Memory B cell (primary cell): ENCODE data around the gene NEK1.
"Not testable (repeated sequence)": the region's sequence is repeated elsewhere in the genome, so short reads cannot be mapped to it uniquely, and the experiment has no call there.

ENCODE experiments used
- ATAC-seq: fragments of 150-1000 bp; cut with Tn5 transposase; 2 replicates; pipeline ENCODE4 v1.10.0; 2021; ENCODE audit warnings: low read depth, mild to moderate bottlenecking, moderate library complexity
- DNase-seq, 2 donors: peaks; one replicate each; pipeline ENCODE4 v3.0.0; 2022; ENCODE audit warnings: low spot score in 2 of 2
- H3K27ac Mint-ChIP-seq: one replicate; pipeline ENCODE4 v1.8.0; 2022; ENCODE audit warnings: mild to moderate bottlenecking, moderate library complexity, mixed read lengths
- H3K27me3 Mint-ChIP-seq: one replicate; pipeline ENCODE4 v1.8.0; 2022; ENCODE audit warnings: mixed read lengths
- H3K36me3 Mint-ChIP-seq: one replicate; pipeline ENCODE4 v1.8.0; 2022; ENCODE audit warnings: mild to moderate bottlenecking, mixed read lengths
- H3K4me1 Mint-ChIP-seq: one replicate; pipeline ENCODE4 v1.8.0; 2022; ENCODE audit warnings: mixed read lengths
- H3K4me3 Mint-ChIP-seq: one replicate; pipeline ENCODE4 v1.8.0; 2022; ENCODE audit warnings: mild to moderate bottlenecking, moderate library complexity, mixed read lengths
- H3K9me3 Mint-ChIP-seq: one replicate; pipeline ENCODE4 v1.8.0; 2022; ENCODE audit warnings: mixed read lengths

NEK1 gene

DNA sequence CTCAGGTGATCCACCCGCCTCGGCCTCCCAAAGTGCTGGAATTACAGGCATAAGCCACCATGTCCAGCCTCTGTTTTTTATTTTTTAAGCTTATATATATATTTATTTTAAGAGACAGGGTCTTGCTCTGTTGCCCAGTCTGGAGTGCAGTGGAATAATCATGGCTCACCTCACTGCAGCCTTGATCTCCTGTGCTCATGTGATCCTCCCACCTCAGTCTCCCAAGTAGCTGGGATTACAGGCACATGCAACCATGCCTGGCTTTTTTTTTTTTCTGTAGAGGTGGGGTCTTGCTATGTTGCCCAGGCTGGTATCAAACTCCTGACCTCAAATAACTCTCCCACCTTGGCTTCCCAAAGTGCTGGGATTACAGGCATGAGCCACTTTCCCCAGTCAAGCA is 184.7 kb downstream of the NEK1 start:
- not testable (repeated sequence) for ATAC-seq, DNase-seq, H3K27me3 Mint-ChIP-seq, H3K27ac Mint-ChIP-seq, H3K4me1 Mint-ChIP-seq, H3K9me3 Mint-ChIP-seq, H3K4me3 Mint-ChIP-seq
- peaks cover 20% of the 10 kb centered on the region for H3K36me3 Mint-ChIP-seq

DNA sequence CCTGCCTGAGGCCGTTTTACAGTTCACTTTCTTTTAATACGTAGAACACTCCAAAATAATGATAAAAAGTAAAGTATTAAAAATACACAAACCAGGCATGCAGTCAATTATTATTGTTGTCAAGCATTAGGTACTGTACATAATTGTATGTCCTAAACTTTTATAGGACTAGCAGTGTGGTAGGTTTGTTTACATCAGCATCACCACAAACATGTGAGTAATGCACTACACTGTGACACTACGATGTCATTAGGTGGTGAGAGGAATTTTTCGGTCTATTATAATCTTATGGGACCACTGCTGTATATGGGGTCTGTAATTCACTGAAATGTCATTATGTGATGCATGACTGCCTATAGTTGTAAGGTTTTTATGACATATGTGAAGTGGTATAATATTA is 192.1 kb downstream of the NEK1 start:
- DNase-seq (no peak), ATAC-seq (no peak)
- Mint-ChIP-seq H3K36me3 (peaks cover 22% of the 10 kb centered on the region), H3K4me1 (no peaks in the 10 kb centered on the region), H3K27ac (no peak overlapping the region), H3K27me3 (no peaks in the 10 kb centered on the region), H3K4me3 (no peak overlapping the region), H3K9me3 (no peaks in the 10 kb centered on the region)

DNA sequence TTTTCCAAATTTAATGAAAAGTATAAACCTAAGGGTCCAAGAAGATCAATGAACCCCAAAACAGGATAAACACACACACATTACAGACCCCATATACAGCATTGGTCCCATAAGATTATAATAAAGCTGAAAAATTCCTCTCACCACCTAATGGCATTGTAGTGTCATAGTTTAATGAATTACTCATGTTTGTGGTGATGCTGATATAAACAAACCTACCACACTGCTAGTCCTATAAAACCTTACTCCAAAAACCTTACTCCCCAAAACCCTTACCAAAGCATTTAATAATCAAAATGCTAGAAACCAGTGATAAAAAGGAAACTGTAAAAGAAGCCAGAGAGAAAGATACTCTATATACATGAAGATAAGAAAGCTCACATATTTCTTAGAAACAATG is 193.5 kb downstream of the NEK1 start:
- no peak for DNase-seq
- Mint-ChIP-seq H3K9me3 (no peaks in the 10 kb centered on the region), H3K4me1 (no peaks in the 10 kb centered on the region), H3K36me3 (peaks cover 16% of the 10 kb centered on the region), H3K27ac (no peak overlapping the region), H3K27me3 (no peaks in the 10 kb centered on the region), H3K4me3 (no peak overlapping the region)
- ATAC-seq, result no peak

DNA sequence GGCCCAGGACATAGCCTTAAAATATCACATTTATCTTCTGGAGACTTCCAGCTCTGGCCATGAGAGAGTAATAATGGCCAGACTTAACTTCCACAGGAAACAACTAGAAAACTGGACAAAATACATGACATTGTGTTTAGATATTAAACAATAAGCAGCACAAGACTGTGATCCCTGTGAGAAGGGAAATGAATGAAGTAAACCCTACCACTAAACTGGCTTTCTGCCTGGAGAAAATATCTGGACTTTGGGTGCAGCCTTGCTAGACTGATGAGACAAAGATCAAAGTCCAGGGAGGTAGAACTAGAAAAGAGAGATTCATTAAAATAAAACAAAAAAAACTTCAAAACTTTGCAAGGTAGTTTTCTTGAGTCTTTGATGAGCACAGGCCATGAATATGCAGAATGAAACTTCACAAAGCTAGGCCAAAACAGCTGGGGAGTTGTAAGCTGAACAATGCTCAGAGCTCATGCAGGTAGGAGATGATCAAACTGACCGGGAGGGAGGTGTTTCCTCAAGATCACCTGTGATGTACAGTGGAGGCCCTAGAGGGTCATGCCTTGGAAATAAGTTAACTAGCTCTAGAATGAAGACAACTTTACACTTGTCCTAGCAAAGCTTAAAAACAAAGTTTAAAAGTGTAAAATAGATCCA is 194.6 kb downstream of the NEK1 start:
- Mint-ChIP-seq H3K27ac (no peak overlapping the region), H3K4me1 (no peaks in the 10 kb centered on the region), H3K36me3 (peaks cover 16% of the 10 kb centered on the region), H3K27me3 (no peaks in the 10 kb centered on the region), H3K4me3 (no peak overlapping the region), H3K9me3 (no peaks in the 10 kb centered on the region)
- ATAC-seq (no peak), DNase-seq (no peak)

DNA sequence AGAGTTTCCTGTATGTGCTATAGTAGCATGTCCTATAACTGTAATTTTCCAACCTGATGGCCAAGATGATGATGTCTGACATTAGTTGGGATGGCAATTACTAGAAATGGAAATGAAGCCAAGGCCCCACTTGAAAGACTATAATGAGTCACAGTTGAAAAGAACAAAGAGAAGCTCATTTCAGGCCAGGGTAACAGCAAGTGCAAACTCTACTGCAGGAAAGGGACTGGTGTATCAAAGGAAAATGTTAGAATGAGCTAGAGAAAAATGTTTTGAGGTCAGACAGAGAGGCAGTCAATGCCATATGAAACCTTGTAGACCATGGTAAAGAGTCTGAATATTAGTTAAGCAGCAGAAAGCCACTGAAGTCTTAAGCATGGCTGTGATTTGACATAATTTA is 195.4 kb downstream of the NEK1 start:
- no peak for ATAC-seq
- Mint-ChIP-seq H3K4me1 (no peaks in the 10 kb centered on the region), H3K4me3 (no peak overlapping the region), H3K27me3 (no peaks in the 10 kb centered on the region), H3K36me3 (peaks cover 14% of the 10 kb centered on the region), H3K27ac (no peak overlapping the region), H3K9me3 (no peaks in the 10 kb centered on the region)
- DNase-seq, result no peak

DNA sequence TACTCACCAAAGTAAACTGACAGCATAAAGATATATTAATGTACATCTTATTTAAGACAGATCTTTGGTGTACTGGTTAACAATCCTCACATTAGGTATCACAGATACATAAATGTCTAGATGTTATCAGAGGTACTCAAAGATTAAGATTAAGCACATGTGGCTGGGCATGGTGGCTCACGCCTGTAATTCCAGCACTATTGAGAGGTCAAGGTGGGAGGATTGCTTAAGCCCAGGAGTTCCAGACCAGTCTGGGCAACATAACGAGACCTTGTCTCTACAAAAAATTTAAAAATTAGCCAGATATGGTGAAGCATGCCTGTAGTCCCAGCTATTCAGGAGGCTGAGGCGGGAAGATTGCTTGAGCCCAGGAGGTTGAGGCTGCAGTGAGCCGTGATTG is 195.9 kb downstream of the NEK1 start:
- no peaks in the 10 kb centered on the region for H3K4me1 Mint-ChIP-seq
- H3K36me3 Mint-ChIP-seq, result peaks cover 11% of the 10 kb centered on the region
- DNase-seq, result no peak
- no peak for ATAC-seq
- no peaks in the 10 kb centered on the region for H3K27me3 Mint-ChIP-seq
- H3K9me3 Mint-ChIP-seq, result no peaks in the 10 kb centered on the region
- no peak overlapping the region for H3K4me3 Mint-ChIP-seq
- H3K27ac Mint-ChIP-seq, result no peak overlapping the region

DNA sequence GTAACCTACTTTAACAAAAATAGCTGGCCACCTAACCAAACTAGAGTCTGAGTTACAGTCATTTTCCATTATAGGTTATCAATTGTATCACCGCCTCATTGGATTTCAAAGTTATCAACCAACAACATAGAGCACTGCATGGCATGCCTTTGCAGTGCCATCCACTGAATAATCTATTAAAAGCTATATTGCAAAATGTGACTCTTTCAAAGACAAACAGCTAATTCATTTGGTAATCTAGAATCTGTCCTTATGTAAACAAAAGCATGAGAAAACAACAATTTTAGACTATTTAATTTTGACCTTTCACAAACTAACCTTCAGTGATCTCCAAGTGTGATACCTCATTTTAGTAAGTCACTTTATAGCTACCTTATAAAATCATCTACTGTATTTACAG is 197.5 kb downstream of the NEK1 start:
- DNase-seq, result no peak
- peaks cover 6% of the 10 kb centered on the region for H3K36me3 Mint-ChIP-seq
- H3K9me3 Mint-ChIP-seq, result no peaks in the 10 kb centered on the region
- H3K4me1 Mint-ChIP-seq, result peaks cover 5% of the 10 kb centered on the region
- H3K4me3 Mint-ChIP-seq, result no peak overlapping the region
- no peak overlapping the region for H3K27ac Mint-ChIP-seq
- no peaks in the 10 kb centered on the region for H3K27me3 Mint-ChIP-seq
- ATAC-seq, result no peak

DNA sequence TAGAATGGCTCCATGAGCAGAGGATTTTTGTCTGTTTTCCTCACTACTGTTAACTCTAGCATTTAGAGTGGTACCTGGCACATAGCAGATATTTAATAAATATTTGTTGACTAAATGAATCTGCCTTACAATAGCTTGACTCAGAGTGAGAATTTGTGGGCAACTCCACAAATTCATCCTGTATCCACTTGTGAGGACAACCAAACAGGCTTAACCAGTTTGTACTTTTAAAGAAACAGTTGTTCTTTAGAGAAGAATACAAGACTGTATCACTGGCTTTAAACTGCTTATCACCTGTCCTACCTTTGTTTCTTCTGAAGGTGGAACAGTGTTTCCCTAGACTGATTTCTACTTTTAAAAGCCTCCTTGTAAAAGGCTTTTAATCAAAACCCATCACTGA is 200.3 kb downstream of the NEK1 start:
- no peak overlapping the region for H3K27ac Mint-ChIP-seq
- H3K4me1 Mint-ChIP-seq, result peaks cover 5% of the 10 kb centered on the region
- H3K9me3 Mint-ChIP-seq, result no peaks in the 10 kb centered on the region
- ATAC-seq (no peak), DNase-seq (no peak)
- no peaks in the 10 kb centered on the region for H3K27me3 Mint-ChIP-seq
- no peak overlapping the region for H3K4me3 Mint-ChIP-seq
- H3K36me3 Mint-ChIP-seq, result peaks cover 4% of the 10 kb centered on the region

DNA sequence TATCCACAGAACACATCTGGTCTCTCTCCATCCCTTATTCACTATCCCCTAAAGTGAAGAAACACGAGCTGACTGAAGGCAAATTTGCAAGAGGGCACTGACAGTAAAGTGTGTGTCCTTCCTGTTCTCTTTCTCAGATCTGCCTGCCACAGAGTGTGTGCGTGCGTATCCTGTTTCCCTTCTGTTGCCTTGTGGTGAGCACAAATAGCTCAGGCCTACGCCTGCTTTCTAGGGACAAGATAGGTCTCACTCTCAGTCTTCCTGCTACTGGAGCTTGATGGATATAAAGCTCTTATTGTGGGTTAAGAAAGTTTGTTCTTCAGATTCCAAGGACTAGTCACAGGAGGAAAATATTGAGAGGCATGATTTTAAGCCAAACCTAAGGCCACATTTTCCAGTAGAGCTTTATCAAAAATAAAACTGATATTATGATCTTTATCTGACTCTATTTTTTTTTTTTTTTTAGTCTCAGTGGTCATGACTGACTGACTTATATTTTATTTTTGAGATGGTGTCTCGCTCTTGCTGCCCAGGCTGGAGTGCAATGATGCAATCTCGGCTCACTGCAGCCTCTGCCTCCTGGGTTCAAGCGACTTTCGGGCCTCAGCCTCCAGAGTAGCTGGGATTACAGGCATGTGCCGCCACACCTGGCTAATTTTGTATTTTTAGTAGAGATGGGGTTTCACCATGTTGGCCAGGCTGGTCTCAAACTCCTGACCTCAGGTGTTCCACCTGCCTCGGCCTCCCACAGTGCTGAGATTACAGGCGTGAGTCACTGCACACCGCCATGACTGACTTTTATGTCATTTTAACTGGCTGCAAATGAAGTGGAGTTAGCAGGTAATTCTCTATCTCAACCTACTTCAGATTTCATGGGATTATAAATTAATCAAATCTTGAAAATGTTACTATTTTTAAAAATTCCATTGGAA is 201.3 kb downstream of the NEK1 start:
- Mint-ChIP-seq H3K36me3 (peaks cover 2% of the 10 kb centered on the region), H3K27ac (peak overlapping the region; percentile 32), H3K4me1 (peaks cover 5% of the 10 kb centered on the region), H3K4me3 (no peak overlapping the region), H3K9me3 (no peaks in the 10 kb centered on the region), H3K27me3 (no peaks in the 10 kb centered on the region)
- peak; percentile 1 to 10 for DNase-seq
- peak; percentile 83 for ATAC-seq

DNA sequence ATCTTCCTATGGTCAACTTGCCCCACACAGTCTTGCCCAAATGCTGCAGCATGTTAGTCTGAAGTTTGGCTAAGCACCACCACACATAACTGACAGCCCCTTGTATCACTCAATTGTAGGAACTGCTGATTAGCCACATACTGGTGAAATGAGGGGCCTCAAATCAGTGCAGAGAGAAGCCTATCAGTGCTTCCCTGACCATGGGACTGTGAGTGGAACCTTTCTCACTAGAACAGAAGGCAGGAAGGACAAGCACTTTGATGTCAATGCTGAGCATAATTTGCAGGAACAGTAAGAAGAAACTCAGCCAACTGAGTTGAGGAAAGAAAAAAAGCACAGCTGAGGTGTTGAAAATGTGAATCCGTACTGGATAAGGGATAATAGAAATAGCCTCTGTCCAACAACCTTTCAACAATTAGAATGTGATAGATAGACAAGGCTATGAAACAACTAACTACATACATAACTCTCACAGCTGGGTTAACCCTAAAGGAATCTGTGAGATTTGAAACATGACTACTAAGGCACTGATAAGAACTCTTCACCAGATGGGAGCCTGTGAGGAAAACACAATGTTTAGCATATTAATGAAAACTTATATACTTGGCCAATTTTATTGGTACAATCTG is 205.1 kb downstream of the NEK1 start:
- Mint-ChIP-seq H3K27ac (no peak overlapping the region), H3K27me3 (no peaks in the 10 kb centered on the region), H3K4me3 (no peak overlapping the region), H3K4me1 (peaks cover 5% of the 10 kb centered on the region), H3K9me3 (no peaks in the 10 kb centered on the region), H3K36me3 (peaks cover 8% of the 10 kb centered on the region)
- DNase-seq (no peak), ATAC-seq (no peak)

DNA sequence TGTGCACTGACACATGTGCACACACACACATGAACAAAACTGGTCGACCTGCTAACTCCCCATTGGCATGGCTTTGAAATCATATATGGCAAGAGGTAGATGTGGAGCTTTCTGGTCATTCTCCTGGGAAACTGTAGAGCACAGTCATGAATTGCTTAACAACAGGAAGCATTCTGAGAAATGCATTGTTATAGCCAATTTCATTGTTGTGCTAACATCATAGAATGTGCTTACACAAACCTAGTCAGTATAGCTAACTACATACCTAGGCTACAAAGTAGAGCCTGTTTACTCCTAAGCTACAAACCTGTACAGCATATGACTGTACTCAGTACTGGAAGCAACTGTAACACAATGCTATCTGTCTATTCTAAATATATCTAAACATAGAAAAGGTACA is 207.4 kb downstream of the NEK1 start:
- peaks cover 10% of the 10 kb centered on the region for H3K36me3 Mint-ChIP-seq
- H3K9me3 Mint-ChIP-seq, result no peaks in the 10 kb centered on the region
- no peaks in the 10 kb centered on the region for H3K27me3 Mint-ChIP-seq
- no peak for ATAC-seq
- no peak overlapping the region for H3K27ac Mint-ChIP-seq
- no peak for DNase-seq
- no peak overlapping the region for H3K4me3 Mint-ChIP-seq
- H3K4me1 Mint-ChIP-seq, result no peaks in the 10 kb centered on the region

DNA sequence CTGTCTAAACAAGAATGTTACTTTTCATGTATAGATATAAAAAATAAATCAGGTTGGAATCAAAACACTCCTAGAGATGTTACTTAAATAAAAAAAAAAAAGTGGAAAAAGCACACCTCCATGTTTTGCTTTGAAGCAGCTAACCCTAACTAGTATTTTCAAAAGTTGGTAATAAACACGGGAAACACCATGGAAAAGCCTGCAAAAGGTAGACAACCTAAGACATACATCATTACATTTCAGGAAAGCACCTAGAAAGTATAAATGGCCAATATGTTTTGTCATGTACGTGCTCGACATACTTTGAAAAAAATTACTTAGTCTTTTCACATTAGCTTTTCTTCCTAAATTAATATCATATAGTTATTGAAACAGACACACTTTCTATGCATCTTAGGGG is 211.6 kb downstream of the NEK1 start:
- ATAC-seq (no peak), DNase-seq (no peak)
- no peaks in the 10 kb centered on the region for H3K9me3 Mint-ChIP-seq
- peaks cover 21% of the 10 kb centered on the region for H3K36me3 Mint-ChIP-seq
- no peaks in the 10 kb centered on the region for H3K27me3 Mint-ChIP-seq
- no peaks in the 10 kb centered on the region for H3K4me1 Mint-ChIP-seq
- H3K4me3 Mint-ChIP-seq, result no peak overlapping the region
- H3K27ac Mint-ChIP-seq, result no peak overlapping the region

DNA sequence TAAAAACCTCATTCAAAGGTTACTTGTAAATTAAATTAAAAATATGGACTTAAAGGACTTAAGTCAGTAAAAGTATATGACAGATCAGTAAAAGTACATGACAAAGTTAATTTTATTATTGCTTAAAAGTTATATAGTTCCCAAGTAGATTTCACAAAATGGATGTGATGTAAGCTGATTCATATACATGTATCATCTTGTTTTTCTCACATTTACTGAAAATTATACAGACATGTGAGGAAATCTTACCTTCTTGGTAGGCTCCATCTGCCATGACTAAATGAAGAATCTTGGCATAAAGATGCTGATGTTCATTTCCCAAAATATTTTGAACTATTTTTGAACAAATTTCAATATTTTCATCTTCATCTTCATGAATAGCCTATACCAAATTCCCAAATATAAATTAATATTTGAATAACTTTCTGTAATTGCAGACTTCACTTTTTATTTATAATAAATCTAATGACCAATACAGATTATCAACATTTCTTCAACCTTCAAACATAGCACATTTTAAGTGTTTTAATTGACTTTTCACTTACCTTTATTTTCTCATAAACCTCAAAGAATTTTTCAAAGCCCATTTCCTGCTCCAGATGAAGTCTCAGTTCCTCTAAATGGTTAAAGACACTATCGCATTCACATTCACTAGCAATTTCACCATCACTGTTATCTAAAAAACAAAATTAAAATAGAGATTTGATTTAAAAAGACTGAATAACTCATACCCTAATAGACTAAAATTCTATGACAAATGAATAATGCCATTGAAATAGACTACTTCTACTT is 212.2 kb downstream of the NEK1 start:
- Mint-ChIP-seq H3K4me3 (no peak overlapping the region), H3K9me3 (no peaks in the 10 kb centered on the region), H3K27me3 (no peaks in the 10 kb centered on the region), H3K27ac (no peak overlapping the region), H3K4me1 (no peaks in the 10 kb centered on the region), H3K36me3 (peaks cover 26% of the 10 kb centered on the region)
- DNase-seq, result no peak
- ATAC-seq, result no peak

DNA sequence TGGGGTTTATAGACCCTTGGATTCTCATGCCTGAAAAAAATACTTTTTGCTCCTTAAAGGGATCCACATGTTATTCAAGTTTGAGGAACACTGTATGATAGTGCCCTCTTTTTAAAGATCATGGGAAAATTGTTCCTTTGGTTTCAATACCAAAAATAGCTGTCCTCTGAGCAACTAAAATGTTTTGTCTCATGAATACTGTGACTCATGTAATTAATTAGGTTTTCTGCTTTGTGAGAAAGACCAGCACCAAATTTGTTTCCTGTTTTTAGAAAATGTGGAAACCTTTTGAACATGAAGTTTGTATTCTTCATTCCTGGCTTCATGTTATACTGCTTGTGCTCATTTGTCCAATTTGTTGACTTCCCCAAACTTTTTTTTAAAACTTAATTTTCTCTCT is 214.1 kb downstream of the NEK1 start:
- Mint-ChIP-seq H3K4me3 (no peak overlapping the region), H3K27me3 (no peaks in the 10 kb centered on the region), H3K27ac (no peak overlapping the region), H3K4me1 (no peaks in the 10 kb centered on the region), H3K9me3 (no peaks in the 10 kb centered on the region), H3K36me3 (peaks cover 23% of the 10 kb centered on the region)
- DNase-seq (no peak), ATAC-seq (no peak)
